Brain microvascular endothelial cell (primary cell): Measurements from ENCODE around the gene CACNA2D3.

ENCODE experiments used
- DNase-seq: peaks from one replicate; pipeline ENCODE4 v3.0.0-alpha.2; 2020
- H3K27ac ChIP-seq: fragments of 250-450 bp; sonication (Bioruptor Pico); 2 replicates; pipeline ENCODE4 v1.5.1; 2020; ENCODE audit warnings: mild to moderate bottlenecking, moderate library complexity
- H3K27me3 ChIP-seq: fragments of 250-450 bp; sonication (Bioruptor Pico); replicated peaks from 2 replicates; pipeline ENCODE4 v1.5.1; 2020; ENCODE audit warnings: mild to moderate bottlenecking
- H3K36me3 ChIP-seq: fragments of 250-450 bp; sonication (Bioruptor Pico); replicated peaks from 2 replicates; pipeline ENCODE4 v1.5.1; 2020; ENCODE audit warnings: mild to moderate bottlenecking
- H3K4me3 ChIP-seq: 2 replicates; pipeline ENCODE4 v1.5.1; 2011; ENCODE audit warnings: low read depth, mild to moderate bottlenecking, control low read depth, low read length, moderate library complexity
- in situ Hi-C: cut with HindIII; loops from 2 replicates; pipeline ENCODE4 v1.10.0; 2017; ENCODE audit warnings: low sequenced_read_pairs, low pct_ligation_motif_present
- TF ChIP-seq, protein P1 (sequence below): IDR thresholded peaks from 2 replicates; pipeline ENCODE4 v1.5.1; 2011; ENCODE audit warnings: low read depth, mild to moderate bottlenecking, moderate library complexity, low read length, control low read depth, inconsistent platforms; ENCODE audit errors: missing control alignments

CACNA2D3 gene

DNA sequence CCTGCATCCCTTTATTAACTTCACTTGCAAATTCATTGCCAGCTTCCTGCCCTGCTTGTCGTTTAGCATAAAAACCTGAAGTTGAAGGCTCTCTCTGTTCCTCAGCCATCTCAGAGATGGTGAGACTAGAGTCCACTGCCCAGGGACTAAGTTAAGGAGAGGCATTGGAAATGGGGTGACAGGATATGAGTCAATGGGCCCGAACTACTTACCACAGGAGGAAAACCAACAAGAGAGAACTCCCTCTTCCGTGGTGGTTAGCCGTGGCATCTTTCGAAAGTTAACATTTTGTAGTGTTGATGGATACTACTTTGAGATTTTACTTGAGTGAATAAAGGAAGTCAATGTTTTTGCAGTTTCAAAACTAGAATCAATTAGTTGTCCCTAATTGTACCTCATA lies 740.2 kb downstream of the CACNA2D3 start:
- Histone ChIP-seq H3K27ac (no peak overlapping the region), H3K27me3 (no peaks in the 10 kb centered on the region), H3K36me3 (no peaks in the 10 kb centered on the region), H3K4me3 (no peak overlapping the region)
- TF ChIP-seq, protein P1, sequence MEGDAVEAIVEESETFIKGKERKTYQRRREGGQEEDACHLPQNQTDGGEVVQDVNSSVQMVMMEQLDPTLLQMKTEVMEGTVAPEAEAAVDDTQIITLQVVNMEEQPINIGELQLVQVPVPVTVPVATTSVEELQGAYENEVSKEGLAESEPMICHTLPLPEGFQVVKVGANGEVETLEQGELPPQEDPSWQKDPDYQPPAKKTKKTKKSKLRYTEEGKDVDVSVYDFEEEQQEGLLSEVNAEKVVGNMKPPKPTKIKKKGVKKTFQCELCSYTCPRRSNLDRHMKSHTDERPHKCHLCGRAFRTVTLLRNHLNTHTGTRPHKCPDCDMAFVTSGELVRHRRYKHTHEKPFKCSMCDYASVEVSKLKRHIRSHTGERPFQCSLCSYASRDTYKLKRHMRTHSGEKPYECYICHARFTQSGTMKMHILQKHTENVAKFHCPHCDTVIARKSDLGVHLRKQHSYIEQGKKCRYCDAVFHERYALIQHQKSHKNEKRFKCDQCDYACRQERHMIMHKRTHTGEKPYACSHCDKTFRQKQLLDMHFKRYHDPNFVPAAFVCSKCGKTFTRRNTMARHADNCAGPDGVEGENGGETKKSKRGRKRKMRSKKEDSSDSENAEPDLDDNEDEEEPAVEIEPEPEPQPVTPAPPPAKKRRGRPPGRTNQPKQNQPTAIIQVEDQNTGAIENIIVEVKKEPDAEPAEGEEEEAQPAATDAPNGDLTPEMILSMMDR = no peak
- in situ Hi-C loops = loop anchor here (25.0 kb wide), 1 partner anchor 625 kb away; the partner anchor contains the start of gene WNT5A
- no peak for DNase-seq

DNA sequence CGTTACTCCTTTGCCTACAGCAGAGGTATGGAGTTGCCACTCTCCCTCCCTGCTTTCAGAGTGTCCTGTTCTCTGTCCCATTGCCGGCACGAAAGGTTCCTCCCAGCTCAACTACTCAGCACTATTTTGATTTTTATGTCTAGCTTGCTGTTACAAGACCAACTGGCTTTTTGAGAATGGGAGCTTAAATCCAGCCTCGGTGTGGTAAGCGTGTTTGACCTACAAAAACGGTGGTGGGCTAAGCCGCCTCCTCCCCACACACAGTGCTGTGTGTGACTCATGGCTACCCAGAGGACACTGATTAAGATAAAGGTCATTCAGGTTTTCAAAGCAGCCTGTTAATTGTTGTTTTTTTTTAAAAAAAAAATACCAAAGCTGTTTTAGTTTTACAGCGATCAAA lies 741.0 kb downstream of the CACNA2D3 start:
- no peak overlapping the region for H3K4me3 ChIP-seq
- TF ChIP-seq, protein P1 = no peak
- no peak for DNase-seq
- H3K27me3 ChIP-seq = no peaks in the 10 kb centered on the region
- no peak overlapping the region for H3K27ac ChIP-seq
- no peaks in the 10 kb centered on the region for H3K36me3 ChIP-seq
- in situ Hi-C loops = loop anchor here (25.0 kb wide), 1 partner anchor 624 kb away; the partner anchor contains the start of gene WNT5A

DNA sequence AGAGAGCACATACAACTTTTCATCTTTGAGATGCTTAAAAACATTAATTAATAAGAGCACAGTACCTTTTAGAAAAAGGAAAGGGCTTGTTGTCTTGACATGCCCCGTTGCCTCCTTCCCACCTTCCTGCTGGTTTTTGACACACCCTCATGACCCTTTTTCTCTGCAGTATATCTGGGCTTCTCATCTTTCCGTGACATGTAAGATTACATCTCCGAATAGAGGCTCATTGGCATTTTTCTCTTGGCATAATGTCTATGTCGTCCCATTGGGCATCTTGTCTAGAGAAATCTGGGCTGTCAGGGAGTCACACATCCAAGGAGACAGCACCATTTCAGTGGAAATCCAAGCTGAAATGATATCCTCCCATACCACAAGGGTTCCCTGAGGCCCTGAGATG lies 741.4 kb downstream of the CACNA2D3 start:
- DNase-seq = no peak
- Histone ChIP-seq H3K36me3 (no peaks in the 10 kb centered on the region), H3K27ac (no peak overlapping the region), H3K27me3 (no peaks in the 10 kb centered on the region), H3K4me3 (no peak overlapping the region)
- in situ Hi-C loops = loop anchor here (25.0 kb wide), 1 partner anchor 624 kb away; the partner anchor contains the start of gene WNT5A
- TF ChIP-seq, protein P1 = no peak

DNA sequence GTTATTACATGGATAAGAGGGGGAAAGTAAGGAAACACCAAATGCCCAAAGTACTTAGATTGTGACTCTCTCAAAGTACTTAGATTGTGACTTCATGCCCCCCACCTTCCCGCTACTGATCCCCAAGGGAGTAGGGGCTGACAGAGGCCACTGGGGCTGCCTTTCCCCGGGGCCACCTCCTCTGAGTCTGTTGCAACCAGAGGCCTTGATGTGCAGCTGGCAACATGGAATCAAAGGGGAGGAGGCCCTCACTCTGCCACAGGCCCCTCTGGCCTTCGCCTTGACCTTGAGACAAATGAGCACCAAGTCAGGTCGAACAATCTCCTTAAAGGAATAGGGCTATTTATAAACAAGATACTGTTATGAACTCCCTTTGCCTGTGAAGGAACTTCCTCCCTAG lies 743.0 kb downstream of the CACNA2D3 start:
- Histone ChIP-seq H3K27me3 (no peaks in the 10 kb centered on the region), H3K4me3 (no peak overlapping the region), H3K27ac (no peak overlapping the region), H3K36me3 (no peaks in the 10 kb centered on the region)
- in situ Hi-C loops = loop anchor here (25.0 kb wide), 1 partner anchor 622 kb away; the partner anchor contains the start of gene WNT5A
- no peak for DNase-seq
- TF ChIP-seq, protein P1 = no peak

DNA sequence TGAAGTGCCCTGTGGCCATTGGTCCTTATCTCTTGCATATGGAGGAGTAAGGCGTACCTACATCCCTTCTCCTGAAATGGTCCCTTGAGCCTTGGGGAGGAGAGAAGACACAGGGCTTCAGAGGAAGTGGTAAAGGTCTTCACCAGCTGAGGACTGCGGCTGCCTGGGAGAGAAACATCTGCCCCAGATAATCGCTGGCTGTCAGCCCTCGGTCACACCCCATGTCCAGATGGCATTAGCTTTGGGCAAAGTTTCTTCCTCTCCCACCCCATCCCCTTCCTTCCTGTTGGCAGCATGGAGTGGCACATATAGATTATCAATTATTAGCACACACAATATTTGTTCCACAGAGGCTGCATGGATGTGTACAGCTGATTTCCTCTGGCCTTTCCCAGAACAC lies 743.9 kb downstream of the CACNA2D3 start:
- TF ChIP-seq, protein P1 = no peak
- no peak overlapping the region for H3K4me3 ChIP-seq
- H3K36me3 ChIP-seq = no peaks in the 10 kb centered on the region
- no peak for DNase-seq
- H3K27ac ChIP-seq = no peak overlapping the region
- H3K27me3 ChIP-seq = no peaks in the 10 kb centered on the region
- in situ Hi-C loops = loop anchor here (25.0 kb wide), 1 partner anchor 621 kb away; the partner anchor contains the start of gene WNT5A

DNA sequence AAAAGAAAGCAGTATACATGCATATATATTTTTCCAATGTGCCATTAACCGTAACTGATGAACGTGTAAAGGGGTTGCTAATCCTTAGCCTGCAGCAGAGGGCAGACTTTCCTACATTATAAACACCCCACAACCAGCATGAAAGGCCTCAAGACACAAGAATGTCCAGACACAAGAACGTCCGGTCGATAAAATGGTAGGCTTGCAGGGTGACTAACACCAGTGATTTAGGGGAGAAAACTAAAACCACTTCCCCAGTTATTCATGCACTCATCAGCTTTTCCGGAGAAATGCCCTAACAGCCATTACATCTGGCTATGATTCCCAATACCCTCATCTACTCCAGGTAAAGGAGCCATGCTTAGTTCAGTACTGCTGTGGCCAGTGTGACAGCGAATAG lies 748.1 kb downstream of the CACNA2D3 start:
- DNase-seq = peak; percentile 90
- Histone ChIP-seq H3K4me3 (no peak overlapping the region), H3K27me3 (no peaks in the 10 kb centered on the region), H3K27ac (peak overlapping the region; percentile 32), H3K36me3 (no peaks in the 10 kb centered on the region)
- TF ChIP-seq, protein P1 = peak; percentile 77
- in situ Hi-C loops = loop anchor here (25.0 kb wide), 1 partner anchor 617 kb away; the partner anchor contains the start of gene WNT5A
